Measurements from ENCODE around the gene CYFIP1.

The CYFIP1 gene

GRCh38 chr15:22915866-22916515 lies 64.2 kb downstream of the CYFIP1 start:
- DNase-seq = no peak

GRCh38 chr15:22913646-22914380 lies 66.4 kb downstream of the CYFIP1 start:
- no peak for DNase-seq

- no peak for DNase-seq
These were observed 67.9 kb downstream of the CYFIP1 start for GRCh38 chr15:22912256-22912655.

GRCh38 chr15:22911306-22911705 lies 68.9 kb downstream of the CYFIP1 start:
- DNase-seq = no peak

GRCh38 chr15:22908830-22909229 lies 71.3 kb downstream of the CYFIP1 start:
- no peak for DNase-seq

GRCh38 chr15:22907161-22907950 lies 72.8 kb downstream of the CYFIP1 start:
- DNase-seq = no peak

- no peak for DNase-seq
These were observed 75.4 kb downstream of the CYFIP1 start for GRCh38 chr15:22904736-22905135.

- no peak for DNase-seq
These were observed 76.1 kb downstream of the CYFIP1 start for GRCh38 chr15:22903961-22904534.

- no peak for DNase-seq
These were observed 76.7 kb downstream of the CYFIP1 start for GRCh38 chr15:22903427-22903826.

GRCh38 chr15:22902981-22903380 lies 77.2 kb downstream of the CYFIP1 start:
- DNase-seq = no peak

- DNase-seq = no peak
These were observed 77.6 kb downstream of the CYFIP1 start for GRCh38 chr15:22902578-22902977.

GRCh38 chr15:22902046-22902445 lies 78.1 kb downstream of the CYFIP1 start:
- no peak for DNase-seq

GRCh38 chr15:22895465-22896190 lies 84.5 kb downstream of the CYFIP1 start:
- no peak for DNase-seq

- no peak for DNase-seq
These were observed 86.3 kb downstream of the CYFIP1 start for GRCh38 chr15:22893881-22894280.

GRCh38 chr15:22893081-22893480 lies 87.1 kb downstream of the CYFIP1 start:
- no peak for DNase-seq

- no peak for DNase-seq
These were observed 87.8 kb downstream of the CYFIP1 start for GRCh38 chr15:22892333-22892732.

GRCh38 chr15:22891426-22892210 lies 88.5 kb downstream of the CYFIP1 start:
- no peak for DNase-seq

- DNase-seq = no peak
These were observed 89.9 kb downstream of the CYFIP1 start for GRCh38 chr15:22890296-22890695.

- no peak for DNase-seq
These were observed 90.9 kb downstream of the CYFIP1 start for GRCh38 chr15:22889146-22889818.

- DNase-seq = no peak
These were observed 91.9 kb downstream of the CYFIP1 start for GRCh38 chr15:22888120-22888859.
